Activated CD4-positive, alpha-beta T cell treated with anti-CD3 and anti-CD28 coated beads, Interleukin-2, amount 10 ng/mL, durations not matched to agents 24 days and 14 days (primary cell): ENCODE data around the gene SLC7A5. TPM values are rescaled to one million over a fixed set of nuclear protein-coding genes. Genes with fewer than 3 reads are reported as not detected.
A peak's percentile ranks its signal among the peaks of the same experiment; 100 is the strongest.

Experiments used
- DNase-seq: peaks from one replicate; pipeline ENCODE4 v3.0.0; 2022
- H3K27ac Mint-ChIP-seq: one replicate; pipeline ENCODE4 v1.8.0; 2022; ENCODE audit warnings: mild to moderate bottlenecking, mixed read lengths
- H3K27me3 Mint-ChIP-seq: one replicate; pipeline ENCODE4 v1.8.0; 2022; ENCODE audit warnings: mixed read lengths
- H3K36me3 Mint-ChIP-seq: one replicate; pipeline ENCODE4 v1.8.0; 2022; ENCODE audit warnings: low read depth, mild to moderate bottlenecking, mixed read lengths
- H3K4me1 Mint-ChIP-seq: one replicate; pipeline ENCODE4 v1.8.0; 2021; ENCODE audit warnings: mixed read lengths
- H3K4me3 Mint-ChIP-seq: one replicate; pipeline ENCODE4 v1.8.0; 2022; ENCODE audit warnings: mild to moderate bottlenecking, moderate library complexity, mixed read lengths
- H3K9me3 Mint-ChIP-seq: one replicate; pipeline ENCODE4 v1.8.0; 2021; ENCODE audit warnings: mixed read lengths
- intact Hi-C: fragments of 100-400 bp; cut with micrococcal nuclease; formaldehyde crosslinking; loops from one replicate; pipeline ENCODE4 v1.15.1; 2023
- total RNA-seq: library from RNA; stranded (reverse); gene quantifications from 2 replicates; pipeline ENCODE4 v1.2.3, GENCODE V29; 2022

Gene SLC7A5
- total RNA-seq, 1 donor from 2014 or later, result 408 TPM

DNA sequence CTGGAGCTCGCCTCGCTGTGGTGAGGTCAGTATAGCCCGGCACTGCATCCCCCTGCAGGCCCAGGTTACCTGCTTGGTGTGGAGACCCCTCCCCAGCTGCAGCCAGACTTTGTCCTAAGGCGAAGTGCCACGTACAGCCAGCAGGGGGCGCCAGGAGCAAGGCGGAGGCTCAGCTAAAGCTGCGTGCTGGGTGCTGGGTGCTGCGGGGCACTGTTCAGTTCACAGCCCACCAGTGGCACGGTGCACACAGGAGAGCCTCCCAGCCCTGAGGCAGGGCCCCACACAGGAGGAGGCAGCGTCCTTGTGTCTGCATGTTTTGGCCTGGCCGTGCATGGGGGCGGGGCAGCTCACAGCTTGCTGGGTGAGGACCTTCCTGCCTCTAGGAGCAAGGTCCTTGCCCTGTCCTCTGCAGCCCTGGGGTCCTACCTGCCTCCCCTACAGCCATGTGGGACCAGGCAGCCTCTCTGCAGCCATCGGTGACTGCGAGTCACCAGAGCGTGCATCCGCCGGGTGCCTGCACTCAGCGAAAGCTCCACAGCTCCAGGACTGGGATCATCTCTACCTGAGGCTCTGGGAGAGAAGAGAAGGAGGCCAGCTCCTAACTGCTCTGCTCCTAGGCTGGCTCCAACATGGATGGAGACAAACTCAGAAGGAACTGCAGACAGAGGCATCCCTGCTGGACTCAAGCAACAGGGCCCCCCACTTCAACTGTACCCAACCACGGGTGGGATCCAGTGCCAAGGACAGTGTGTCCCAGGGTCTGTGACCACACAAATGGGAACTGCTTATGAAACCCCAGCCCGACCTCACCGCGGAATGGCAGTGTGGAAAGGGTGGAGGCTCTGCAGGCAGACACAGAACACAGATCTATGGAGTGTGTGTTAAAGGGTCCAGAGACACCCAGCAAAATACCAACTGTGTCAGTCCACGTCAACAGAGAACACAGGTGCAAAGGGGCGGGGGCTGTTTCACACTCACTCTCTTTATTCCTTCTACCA lies 19.0 kb downstream of the SLC7A5 start:
- H3K36me3 Mint-ChIP-seq, result peaks cover 55% of the 10 kb centered on the region
- no peaks in the 10 kb centered on the region for H3K27me3 Mint-ChIP-seq
- H3K9me3 Mint-ChIP-seq, result no peaks in the 10 kb centered on the region
- intact Hi-C loops, result loop anchor here (1.0 kb wide), 2 partner anchors 21 to 59 kb away; no protein-coding TSS in a partner anchor
- peaks cover 31% of the 10 kb centered on the region for H3K4me1 Mint-ChIP-seq
- H3K27ac Mint-ChIP-seq, result peak overlapping the region; percentile 62
- no peak overlapping the region for H3K4me3 Mint-ChIP-seq
- peak; percentile 94 for DNase-seq

DNA sequence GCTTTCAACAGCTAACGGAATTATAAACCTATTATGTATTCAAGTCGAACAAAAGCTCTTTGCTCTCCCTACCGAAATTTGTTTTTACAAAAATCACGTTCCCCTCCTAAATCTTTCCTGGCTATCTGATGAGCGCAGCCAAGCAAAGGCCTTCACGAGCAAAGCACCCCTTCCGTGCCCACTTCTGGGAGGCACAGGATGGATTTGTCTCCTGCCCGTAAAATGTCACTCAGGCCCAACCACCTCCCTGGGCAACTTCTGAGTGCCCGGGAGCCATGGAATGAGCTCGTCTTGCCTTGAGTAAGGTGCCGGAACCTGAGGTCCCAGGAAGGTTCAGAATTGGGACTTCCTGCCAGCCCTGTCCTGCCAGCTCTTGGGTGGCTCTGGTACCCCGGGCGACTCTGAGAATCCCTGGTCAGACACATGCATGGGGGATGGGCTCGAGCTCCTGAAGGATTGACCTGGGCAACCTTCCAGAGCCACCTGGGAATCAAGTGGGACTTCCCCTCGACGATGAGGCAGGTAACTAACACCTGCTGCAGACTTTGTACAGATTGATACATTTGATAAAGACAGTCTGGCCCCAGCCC lies 19.8 kb downstream of the SLC7A5 start:
- Mint-ChIP-seq H3K27me3 (no peaks in the 10 kb centered on the region), H3K4me3 (no peak overlapping the region), H3K4me1 (peaks cover 31% of the 10 kb centered on the region), H3K9me3 (no peaks in the 10 kb centered on the region), H3K36me3 (peaks cover 56% of the 10 kb centered on the region), H3K27ac (peak overlapping the region; percentile 62)
- intact Hi-C loops, result loop anchor here (1.0 kb wide), 2 partner anchors 22 to 60 kb away; no protein-coding TSS in a partner anchor
- no peak for DNase-seq

DNA sequence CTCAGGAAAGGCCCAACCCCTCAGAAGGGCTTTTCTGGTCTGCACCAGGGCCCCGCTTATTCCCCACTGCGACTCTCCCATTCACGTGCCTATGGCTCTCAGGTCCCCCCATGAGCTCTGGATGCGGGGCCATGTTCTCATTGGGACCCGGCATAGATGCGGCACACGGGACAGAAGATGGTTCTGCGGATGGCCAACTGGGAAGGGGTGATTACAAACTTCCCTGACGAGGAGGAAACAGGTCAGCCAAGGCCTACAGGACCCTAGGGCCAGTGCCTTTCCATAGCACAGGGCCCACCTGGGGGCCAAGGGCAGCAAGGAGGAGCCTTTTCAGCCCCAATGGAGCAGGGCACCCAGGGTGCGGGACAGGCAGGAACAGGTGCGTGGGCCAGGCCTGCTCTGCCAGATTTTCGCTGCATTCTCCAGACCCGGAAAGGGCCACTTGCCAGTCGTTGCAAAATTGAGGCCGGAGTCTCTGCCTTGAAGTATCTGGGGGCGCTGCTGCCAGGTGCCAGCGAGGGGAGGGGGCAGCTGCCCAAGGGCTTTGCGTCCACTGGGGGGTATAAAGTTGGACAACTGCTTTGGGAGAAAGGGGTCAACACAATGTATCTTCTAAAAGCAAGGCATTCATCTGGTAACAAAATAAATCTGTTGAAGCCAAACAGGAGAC lies 20.5 kb downstream of the SLC7A5 start:
- intact Hi-C loops, result no loop called here
- no peak for DNase-seq
- Mint-ChIP-seq H3K4me1 (peaks cover 28% of the 10 kb centered on the region), H3K36me3 (peaks cover 55% of the 10 kb centered on the region), H3K27me3 (no peaks in the 10 kb centered on the region), H3K9me3 (no peaks in the 10 kb centered on the region), H3K4me3 (no peak overlapping the region), H3K27ac (peak overlapping the region; percentile 8)

DNA sequence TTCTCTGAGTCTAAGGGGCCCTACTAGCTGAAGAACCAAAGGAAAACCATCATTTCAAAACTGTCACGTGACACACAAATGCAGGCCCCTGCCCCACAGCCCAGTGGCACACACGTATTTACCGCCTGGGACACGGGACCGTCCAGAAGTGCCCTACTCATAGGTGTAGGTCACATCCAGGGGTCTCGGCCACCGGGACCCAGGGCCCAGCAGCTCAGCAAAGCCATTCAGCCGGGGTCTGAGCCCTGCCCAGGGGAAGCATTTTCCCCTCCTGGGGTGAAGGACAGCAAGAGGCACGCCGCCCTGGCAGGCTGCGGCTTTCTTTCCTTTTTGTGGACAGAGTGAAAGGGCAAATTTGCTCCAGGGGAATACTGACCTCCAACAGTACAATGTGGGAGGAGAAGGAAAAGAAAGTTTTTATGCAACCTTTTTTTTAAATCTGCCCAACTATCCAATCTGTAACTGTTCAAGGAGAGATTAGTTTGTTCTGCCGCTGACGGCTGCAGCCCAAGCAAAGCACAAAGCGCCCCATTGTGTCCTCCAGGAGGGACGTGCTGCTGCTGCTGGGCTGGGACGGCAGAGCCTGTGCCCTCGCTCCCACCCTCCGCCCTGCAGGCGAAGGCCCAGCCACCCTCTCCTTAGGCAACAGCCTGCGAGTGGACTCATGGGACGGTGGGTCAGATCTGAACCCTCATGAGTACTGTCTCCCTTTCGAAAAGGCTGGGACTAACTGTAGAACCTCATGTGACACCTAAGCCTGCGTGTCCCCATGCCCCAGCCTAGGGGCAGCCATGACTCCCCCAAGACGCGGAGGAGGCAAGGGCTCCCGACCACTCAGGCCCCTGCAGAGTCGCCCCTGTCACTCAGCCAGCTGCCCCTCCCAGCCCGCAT lies 21.3 kb downstream of the SLC7A5 start:
- peaks cover 55% of the 10 kb centered on the region for H3K36me3 Mint-ChIP-seq

DNA sequence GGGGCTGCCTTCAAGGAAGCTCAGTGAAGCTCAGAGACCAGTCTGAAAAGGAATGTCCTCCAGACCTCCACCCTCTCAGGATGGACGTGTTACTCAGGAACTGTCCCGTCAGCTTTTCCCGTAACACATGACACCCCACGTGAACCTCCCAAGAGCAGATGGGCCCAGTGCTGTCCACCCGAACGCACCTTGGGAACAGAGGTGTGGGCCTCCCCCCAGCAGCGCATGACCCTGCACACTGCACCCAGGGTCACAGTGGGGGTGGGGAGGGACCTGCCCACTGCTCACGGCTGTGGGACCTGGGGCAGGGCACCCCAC lies 21.9 kb downstream of the SLC7A5 start:
- H3K4me3 Mint-ChIP-seq, result no peak overlapping the region
- H3K4me1 Mint-ChIP-seq, result peaks cover 24% of the 10 kb centered on the region
- H3K27me3 Mint-ChIP-seq, result no peaks in the 10 kb centered on the region
- no peak for DNase-seq
- H3K36me3 Mint-ChIP-seq, result peaks cover 55% of the 10 kb centered on the region
- H3K27ac Mint-ChIP-seq, result no peak overlapping the region
- H3K9me3 Mint-ChIP-seq, result no peaks in the 10 kb centered on the region
- intact Hi-C loops, result no loop called here

More for the DNA sequence above, 21.3 kb downstream of the SLC7A5 start:
- Mint-ChIP-seq H3K9me3 (no peaks in the 10 kb centered on the region), H3K27me3 (no peaks in the 10 kb centered on the region), H3K27ac (peak overlapping the region; percentile 29), H3K4me3 (no peak overlapping the region), H3K4me1 (peaks cover 24% of the 10 kb centered on the region)
- intact Hi-C loops, result no loop called here
- DNase-seq, result no peak

DNA sequence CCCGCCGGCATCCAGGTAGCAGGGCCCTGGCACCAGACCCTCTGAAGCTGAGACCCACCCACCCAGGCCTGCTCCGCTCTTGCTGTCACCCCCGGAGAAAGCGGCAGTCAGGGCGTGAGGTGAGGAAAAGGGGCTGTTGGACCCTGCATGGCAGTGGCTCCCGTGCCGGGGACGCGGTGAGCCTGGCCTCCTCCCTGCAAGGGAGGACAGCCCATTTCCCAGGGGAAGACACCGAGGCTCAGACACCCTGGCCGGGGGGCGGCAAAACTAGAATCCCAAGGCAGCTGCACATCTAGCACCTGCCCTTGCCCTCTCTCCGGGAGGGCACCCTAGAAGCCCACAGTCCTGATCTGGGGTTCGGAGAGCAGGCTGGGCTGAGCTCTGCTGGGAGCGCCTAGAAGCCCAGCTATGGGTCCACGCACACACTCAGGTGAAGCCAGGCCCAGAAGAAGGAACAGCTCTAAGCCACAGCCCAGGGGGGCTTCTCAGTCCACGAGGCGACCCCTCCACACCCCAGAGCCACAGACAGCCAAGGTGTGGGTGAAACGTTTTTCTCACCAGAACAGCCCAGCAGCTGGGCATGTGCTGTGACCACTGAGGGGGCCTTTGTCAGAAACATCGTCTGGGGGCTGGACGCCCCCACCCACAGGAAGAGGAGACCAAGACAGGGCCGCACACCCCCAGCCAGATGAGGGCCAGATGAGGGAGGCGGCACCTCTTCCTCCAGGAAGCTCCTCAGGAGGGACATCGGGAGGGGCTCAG lies 22.4 kb downstream of the SLC7A5 start:
- Mint-ChIP-seq H3K36me3 (peaks cover 53% of the 10 kb centered on the region), H3K4me1 (peaks cover 24% of the 10 kb centered on the region), H3K9me3 (no peaks in the 10 kb centered on the region), H3K27ac (no peak overlapping the region), H3K27me3 (no peaks in the 10 kb centered on the region), H3K4me3 (no peak overlapping the region)
- intact Hi-C loops, result no loop called here
- no peak for DNase-seq

DNA sequence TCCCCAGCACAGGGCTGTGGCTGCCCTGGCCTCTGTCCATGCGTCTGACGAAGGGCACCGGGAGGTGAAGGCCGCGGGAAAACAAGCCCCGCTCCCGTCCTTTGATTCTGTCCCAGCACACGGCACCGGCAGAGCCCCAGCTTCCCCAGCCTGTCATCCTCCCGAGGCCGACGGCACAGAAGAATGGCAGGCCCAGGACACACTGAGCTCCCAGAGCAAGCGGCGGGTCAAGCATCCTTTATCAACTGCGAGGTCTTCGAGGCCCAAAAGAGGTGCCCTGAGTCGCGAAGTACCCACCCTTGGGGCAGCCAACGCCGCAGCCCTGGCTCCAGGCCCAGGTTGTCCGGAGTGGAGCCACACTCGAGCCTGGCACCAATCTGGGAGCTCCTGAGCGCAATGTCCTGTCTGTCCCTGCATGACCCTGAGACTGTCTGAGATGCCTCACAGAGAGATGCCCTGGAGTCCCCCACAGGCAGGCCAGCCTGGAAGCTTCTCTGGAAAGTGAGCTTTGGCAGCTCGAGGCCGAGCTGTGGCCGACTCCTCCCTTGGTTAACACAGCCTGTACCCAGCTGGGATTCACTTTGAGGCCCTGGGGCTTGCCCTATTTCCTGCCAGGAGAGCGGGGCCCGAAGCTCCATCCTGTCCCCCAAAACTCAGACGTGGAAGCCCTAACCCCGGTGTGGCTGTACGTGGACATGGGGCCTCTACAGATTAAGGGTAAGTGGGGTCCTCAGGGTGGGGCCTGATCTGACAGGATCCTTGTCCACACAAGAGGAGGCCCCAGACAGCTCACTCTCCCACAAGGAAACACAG lies 23.3 kb downstream of the SLC7A5 start:
- H3K36me3 Mint-ChIP-seq, result peaks cover 50% of the 10 kb centered on the region
- H3K27ac Mint-ChIP-seq, result no peak overlapping the region
- intact Hi-C loops, result no loop called here
- H3K9me3 Mint-ChIP-seq, result no peaks in the 10 kb centered on the region
- no peaks in the 10 kb centered on the region for H3K27me3 Mint-ChIP-seq
- no peak for DNase-seq
- peaks cover 22% of the 10 kb centered on the region for H3K4me1 Mint-ChIP-seq
- H3K4me3 Mint-ChIP-seq, result no peak overlapping the region

DNA sequence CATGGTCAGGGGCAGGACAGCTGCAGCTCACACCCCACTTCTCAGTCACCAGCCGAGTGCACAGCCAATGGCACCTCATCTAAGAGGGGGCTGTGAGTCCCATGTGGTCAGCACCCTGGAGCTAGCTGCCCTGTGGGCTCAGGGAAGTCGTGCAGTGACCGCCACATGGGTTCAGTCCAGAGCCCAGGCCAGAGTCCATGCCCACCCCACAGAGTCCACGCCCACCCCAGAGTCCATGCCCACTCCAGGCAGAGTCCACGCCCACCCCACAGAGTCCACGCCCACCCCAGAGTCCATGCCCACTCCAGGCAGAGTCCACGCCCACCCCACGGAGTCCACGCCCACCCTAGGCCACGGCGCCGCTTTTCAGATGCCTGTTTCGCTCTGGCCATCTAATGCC lies 24.1 kb downstream of the SLC7A5 start:
- Mint-ChIP-seq H3K36me3 (peaks cover 48% of the 10 kb centered on the region), H3K4me3 (no peak overlapping the region), H3K4me1 (peaks cover 18% of the 10 kb centered on the region), H3K27me3 (no peaks in the 10 kb centered on the region), H3K9me3 (no peaks in the 10 kb centered on the region), H3K27ac (no peak overlapping the region)
- no peak for DNase-seq
- intact Hi-C loops, result no loop called here

DNA sequence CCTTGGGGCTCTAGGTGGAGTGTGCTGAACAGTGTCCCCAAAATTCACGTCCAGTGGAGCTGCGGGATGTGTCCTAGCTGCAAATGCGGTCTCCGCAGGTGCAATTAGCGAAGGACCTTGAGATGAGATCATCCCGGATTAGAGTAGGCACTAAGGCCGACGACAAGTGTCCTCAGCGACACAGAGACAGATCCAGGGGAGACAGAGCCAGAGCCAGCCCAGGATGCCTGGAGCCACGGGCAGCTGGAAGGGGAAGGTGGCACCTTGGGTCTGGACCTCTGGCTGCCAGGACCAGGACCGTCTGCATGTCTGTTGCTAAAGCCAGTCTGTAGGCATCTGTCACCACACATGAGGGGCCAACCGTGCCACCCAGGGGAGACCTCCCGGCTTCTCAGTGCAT lies 24.5 kb downstream of the SLC7A5 start:
- H3K4me1 Mint-ChIP-seq, result peaks cover 15% of the 10 kb centered on the region
- H3K27ac Mint-ChIP-seq, result no peak overlapping the region
- peaks cover 49% of the 10 kb centered on the region for H3K36me3 Mint-ChIP-seq
- intact Hi-C loops, result no loop called here
- peak overlapping the region; percentile 14 for H3K4me3 Mint-ChIP-seq
- H3K9me3 Mint-ChIP-seq, result no peaks in the 10 kb centered on the region
- no peak for DNase-seq
- no peaks in the 10 kb centered on the region for H3K27me3 Mint-ChIP-seq

DNA sequence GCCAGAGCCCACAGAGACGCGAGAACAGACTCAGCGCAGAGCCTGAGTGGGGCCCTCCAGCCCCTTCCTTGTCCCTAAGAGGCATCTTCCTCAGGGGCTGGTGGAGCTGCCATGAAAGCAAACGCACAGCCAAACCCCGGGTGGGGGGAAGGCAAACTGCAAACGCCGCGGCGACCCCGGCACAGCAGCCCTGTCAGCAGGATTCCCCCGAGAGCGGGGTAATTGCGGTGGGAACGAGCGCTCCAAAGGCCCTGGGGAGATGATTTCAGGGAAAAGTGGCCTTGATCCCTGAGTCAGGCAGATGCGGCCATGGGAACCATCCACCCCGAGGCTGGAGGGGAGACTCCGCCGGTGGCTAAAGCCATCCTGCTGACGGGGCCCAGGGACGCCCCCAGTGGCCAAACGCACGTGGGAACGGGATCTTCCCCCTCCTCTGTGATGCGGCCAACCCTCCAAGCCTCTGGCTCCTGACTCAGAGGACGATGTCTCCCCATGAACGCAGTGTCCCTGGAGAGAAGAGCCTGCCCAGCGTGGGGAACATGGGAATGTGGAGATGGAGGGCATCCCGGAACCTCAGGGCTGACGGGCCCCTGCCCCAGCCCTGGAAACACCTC lies 25.1 kb downstream of the SLC7A5 start:
- H3K4me1 Mint-ChIP-seq, result peaks cover 15% of the 10 kb centered on the region
- H3K27me3 Mint-ChIP-seq, result no peaks in the 10 kb centered on the region
- intact Hi-C loops, result no loop called here
- no peak overlapping the region for H3K27ac Mint-ChIP-seq
- peaks cover 54% of the 10 kb centered on the region for H3K36me3 Mint-ChIP-seq
- no peaks in the 10 kb centered on the region for H3K9me3 Mint-ChIP-seq
- no peak for DNase-seq
- no peak overlapping the region for H3K4me3 Mint-ChIP-seq

DNA sequence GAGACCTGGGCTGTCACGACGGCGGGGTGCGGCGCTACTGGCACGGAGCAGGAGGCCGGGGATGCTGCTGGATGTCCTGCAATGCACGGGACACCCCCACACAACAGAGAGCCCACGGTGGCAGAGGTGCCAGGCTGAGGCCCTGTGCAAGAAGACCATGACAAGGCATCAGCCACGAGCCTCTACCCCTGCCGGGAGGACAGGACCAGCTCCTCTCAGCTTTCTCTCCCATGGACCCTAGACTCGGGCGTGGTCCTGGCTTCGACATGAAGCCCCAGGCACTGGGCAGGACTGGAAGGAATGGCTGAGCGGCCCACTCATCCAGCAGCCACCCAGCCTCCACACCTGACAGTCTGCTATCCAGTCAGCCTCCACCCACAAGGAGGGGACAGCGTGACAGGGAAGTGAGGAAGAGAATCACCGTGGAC lies 25.6 kb downstream of the SLC7A5 start:
- Mint-ChIP-seq H3K27ac (no peak overlapping the region), H3K36me3 (peaks cover 50% of the 10 kb centered on the region), H3K27me3 (no peaks in the 10 kb centered on the region), H3K4me1 (peaks cover 15% of the 10 kb centered on the region), H3K9me3 (no peaks in the 10 kb centered on the region), H3K4me3 (no peak overlapping the region)
- intact Hi-C loops, result no loop called here
- no peak for DNase-seq
